HCT116 (cell line): ENCODE measurements around the gene CDKL2. TPM values are rescaled to one million over a fixed set of nuclear protein-coding genes. Genes with fewer than 3 reads are reported as not detected.

Experiments
- ATAC-seq: fragments of 200-7000 bp; cut with Tn5 transposase; 2 replicates; pipeline ENCODE4 v1.9.1; 2020; ENCODE audit warnings: mild to moderate bottlenecking, moderate library complexity
- BruUV-seq: library from RNA; stranded (reverse); fragments of 400-500 nt; replicated peaks from 2 replicates; lab custom pipeline; 2021; lab: Mats Ljungman, UMichigan
- CTCF ChIA-PET: fragments of 300-600 bp; sonication (Branson Sonifier 250); formaldehyde crosslinking; loops from one replicate; lab custom pipeline; 2021; ENCODE audit warnings: antibody characterized with exemption; lab: Charles Lee
- POLR2A ChIA-PET: fragments of 300-600, 350-600 bp; sonication (Branson Sonifier 250); formaldehyde crosslinking; loops from one replicate; lab custom pipeline; 2021; ENCODE audit warnings: antibody characterized with exemption; lab: Charles Lee
- RAD21 ChIA-PET, 2 experiments: fragments of 300-600 bp; sonication (Branson Sonifier 250); formaldehyde crosslinking; loops; one replicate each; lab custom pipeline; 2023; ENCODE audit warnings: low total read pairs in 2 of 2; ENCODE audit not compliant: uncharacterized antibody in 2 of 2, unreplicated experiment in 2 of 2, low non-redundant PET in 1 of 2; lab: Charles Lee
- DNase-seq: peaks from one replicate; pipeline ENCODE4 v3.0.0-alpha.2; 2010; ENCODE audit warnings: low read depth, low spot score
- H2AFZ ChIP-seq: fragments of 200-600 bp; shearing (Covaris generic), sonication (generic); 2 replicates; pipeline ENCODE4 v1.6.1; 2017; ENCODE audit warnings: low read depth, mixed run types, mixed read lengths, antibody characterized with exemption, low read length; ENCODE audit not compliant: poor library complexity, severe bottlenecking
- H3K27ac ChIP-seq: 2 replicates; pipeline ENCODE4 v1.5.1; 2012; ENCODE audit warnings: low read depth, low read length
- H3K27me3 ChIP-seq: fragments of 200-600 bp; sonication (generic); 2 replicates; pipeline ENCODE4 v1.6.1; 2016; ENCODE audit warnings: mixed run types, low read length, mixed read lengths; ENCODE audit not compliant: insufficient read depth
- H3K36me3 ChIP-seq, 2 experiments: fragments of 200-500 bp in 1 of 2; fragments of 200-600 bp in 1 of 2; sonication (Bioruptor generic) in 1 of 2; sonication (generic) in 1 of 2; 2 replicates each; pipeline versions ENCODE4 v1.5.1 to v1.6.1; 2014 to 2016; ENCODE audit warnings: low read length in 2 of 2, inconsistent platforms in 1 of 2, mixed read lengths in 1 of 2, mixed run types in 1 of 2; ENCODE audit not compliant: insufficient read depth in 2 of 2, control insufficient read depth in 1 of 2
- H3K4me1 ChIP-seq, 2 experiments: fragments of 200-600 bp in 1 of 2; sonication (generic) in 1 of 2; 2 replicates each; pipeline versions ENCODE4 v1.5.1 to v1.6.1; 2012 to 2017; ENCODE audit warnings: low read length in 2 of 2, inconsistent platforms in 1 of 2, mild to moderate bottlenecking in 1 of 2, mixed read lengths in 1 of 2, mixed run types in 1 of 2, moderate library complexity in 1 of 2; ENCODE audit not compliant: insufficient read depth in 2 of 2, control insufficient read depth in 1 of 2
- H3K4me2 ChIP-seq: fragments of 200-600 bp; sonication (generic); 2 replicates; pipeline ENCODE4 v1.6.1; 2017; ENCODE audit warnings: mixed run types, low read length, mixed read lengths
- H3K4me3 ChIP-seq, 2 experiments: fragments of 200-600 bp in 1 of 2; sonication (generic) in 1 of 2; replicated peaks in 1 of 2; 2 replicates each; pipeline ENCODE4 v1.5.1; 2011 to 2016; ENCODE audit warnings: low read length in 2 of 2, control low read depth in 1 of 2, low read depth in 1 of 2, mild to moderate bottlenecking in 1 of 2, mixed read lengths in 1 of 2, mixed run types in 1 of 2
- H3K79me2 ChIP-seq: fragments of 200-600 bp; sonication (generic); 2 replicates; pipeline ENCODE4 v1.6.1; 2017; ENCODE audit warnings: mild to moderate bottlenecking, mixed run types, low read length, moderate library complexity, mixed read lengths; ENCODE audit not compliant: insufficient read depth
- H3K9ac ChIP-seq: fragments of 200-600 bp; sonication (generic); 2 replicates; pipeline ENCODE4 v1.6.1; 2016; ENCODE audit warnings: low read length, mixed read lengths
- H3K9me2 ChIP-seq: fragments of 200-600 bp; sonication (generic), shearing (Covaris generic); 2 replicates; pipeline ENCODE4 v1.6.1; 2017; ENCODE audit warnings: mixed run types, mild to moderate bottlenecking, moderate library complexity; ENCODE audit not compliant: insufficient read depth
- H3K9me3 ChIP-seq, 2 experiments: fragments of 200-500 bp in 1 of 2; fragments of 200-600 bp in 1 of 2; sonication (Bioruptor generic) in 1 of 2; sonication (generic) in 1 of 2; 2 replicates each; pipeline ENCODE4 v1.6.1; 2014 to 2017; ENCODE audit warnings: low read length in 2 of 2, mixed read lengths in 2 of 2, inconsistent platforms in 1 of 2, low read depth in 1 of 2, mild to moderate bottlenecking in 1 of 2, mixed run types in 1 of 2, moderate library complexity in 1 of 2; ENCODE audit not compliant: control insufficient read depth in 1 of 2, insufficient read depth in 1 of 2
- H4K20me1 ChIP-seq: fragments of 200-600 bp; sonication (generic), shearing (Covaris generic); 2 replicates; pipeline ENCODE4 v1.6.1; 2017; ENCODE audit warnings: mixed run types, mild to moderate bottlenecking, moderate library complexity; ENCODE audit not compliant: insufficient read depth
- CBX3 ChIP-seq: IDR thresholded peaks from 2 replicates; pipeline ENCODE4 v1.6.1; 2012; ENCODE audit warnings: low read depth
- EGR1 ChIP-seq: IDR thresholded peaks from 2 replicates; pipeline ENCODE4 v1.6.1; 2012; ENCODE audit warnings: low read depth
- EZH2 ChIP-seq: fragments of 200-600 bp; sonication (generic); IDR thresholded peaks from 2 replicates; pipeline ENCODE4 v1.6.1; 2017; ENCODE audit warnings: antibody characterized with exemption, mixed run types
- EZH2phosphoT487 ChIP-seq: fragments of 200-600 bp; IDR thresholded peaks from 2 replicates; pipeline ENCODE4 v1.6.1; 2018; ENCODE audit warnings: antibody characterized with exemption, borderline replicate concordance
- FOSL1 ChIP-seq: IDR thresholded peaks from 2 replicates; pipeline ENCODE4 v1.6.1; 2012; ENCODE audit warnings: low read depth
- JUND ChIP-seq: IDR thresholded peaks from 2 replicates; pipeline ENCODE4 v1.6.1; 2012
- POLR2A ChIP-seq: IDR thresholded peaks from 2 replicates; pipeline ENCODE4 v1.7.0; 2011; ENCODE audit warnings: borderline replicate concordance; ENCODE audit not compliant: insufficient read depth, insufficient read length; ENCODE audit errors: extremely low read depth
- POLR2AphosphoS5 ChIP-seq: IDR thresholded peaks from 2 replicates; pipeline ENCODE4 v1.6.1; 2011; ENCODE audit warnings: mild to moderate bottlenecking, low read depth, low read length, moderate library complexity
- RAD21 ChIP-seq: IDR thresholded peaks from 2 replicates; pipeline ENCODE4 v1.6.1; 2012; ENCODE audit warnings: low read depth, mild to moderate bottlenecking
- SP1 ChIP-seq: IDR thresholded peaks from 2 replicates; pipeline ENCODE4 v1.6.1; 2012; ENCODE audit warnings: low read depth
- SRF ChIP-seq: IDR thresholded peaks from 2 replicates; pipeline ENCODE4 v1.6.1; 2012; ENCODE audit warnings: low read depth
- TCF7L2 ChIP-seq: IDR thresholded peaks from 2 replicates; pipeline ENCODE4 v1.7.0; 2011; ENCODE audit warnings: borderline replicate concordance, inconsistent platforms; ENCODE audit not compliant: insufficient read depth, insufficient read length; ENCODE audit errors: extremely low read depth
- YY1 ChIP-seq: IDR thresholded peaks from 2 replicates; pipeline ENCODE4 v1.6.1; 2011; ENCODE audit warnings: low read length, low read depth, moderate library complexity, mild to moderate bottlenecking; ENCODE audit not compliant: insufficient replicate concordance; ENCODE audit errors: extremely low read depth
- ZFX ChIP-seq: fragments of 450-650 bp; IDR thresholded peaks from 2 replicates; pipeline ENCODE4 v1.6.1; 2017
- intact Hi-C: fragments of 100-400 bp; cut with micrococcal nuclease; formaldehyde crosslinking; loops from 2 replicates; pipeline ENCODE4 v1.10.0; 2022
- total RNA-seq: library from RNA; stranded (reverse); gene quantifications from one replicate; pipeline ENCODE4 v1.2.1, GENCODE V29; 2021; ENCODE audit not compliant: unreplicated experiment
- TF ChIP-seq, protein P1 (sequence below): IDR thresholded peaks from 2 replicates; pipeline ENCODE4 v1.6.1; 2012

Gene CDKL2
- total RNA-seq, 1 experiment from 2014 or later: 1.2 TPM

DNA sequence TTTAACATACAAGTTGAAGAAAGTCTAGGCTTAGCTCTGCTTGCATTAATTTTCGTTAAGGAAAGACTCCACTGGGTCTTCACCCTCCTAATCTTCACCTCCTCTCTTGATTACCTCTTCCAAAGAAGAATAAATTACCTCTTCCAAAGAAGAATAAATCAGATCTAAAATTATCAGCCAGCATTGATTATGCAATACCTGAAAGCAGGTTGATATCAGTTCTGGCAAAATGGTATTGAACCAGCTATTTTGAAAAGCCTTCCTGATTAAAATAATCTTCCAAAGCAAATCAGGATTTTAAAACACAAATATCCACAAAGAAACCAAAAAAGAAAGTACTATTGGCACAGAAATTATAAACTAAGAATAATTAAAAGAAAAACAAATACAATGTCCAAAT is 36.9 kb downstream of the CDKL2 start:
- ChIA-PET POLR2A (no interaction called here), RAD21 (no interaction called here), CTCF (no interaction called here)
- Histone ChIP-seq H3K27me3 (no peaks in the 10 kb centered on the region), H4K20me1 (no peaks in the 10 kb centered on the region), H3K79me2 (no peaks in the 10 kb centered on the region), H3K4me2 (no peak overlapping the region), H3K4me3 (no peak overlapping the region), H3K36me3 (no peaks in the 10 kb centered on the region), H3K9me2 (no peaks in the 10 kb centered on the region; the same call in 1 of the 2 replicates), H3K9me3 (no peaks in the 10 kb centered on the region), H3K9ac (no peak overlapping the region), H2AFZ (no peak overlapping the region), H3K27ac (no peak overlapping the region), H3K4me1 (no peaks in the 10 kb centered on the region)
- intact Hi-C loops: no loop called here
- no peak for DNase-seq
- TF ChIP-seq RAD21 (no peak), CBX3 (no peak)
- no TSS peak for BruUV-seq
- no peak for ATAC-seq

DNA sequence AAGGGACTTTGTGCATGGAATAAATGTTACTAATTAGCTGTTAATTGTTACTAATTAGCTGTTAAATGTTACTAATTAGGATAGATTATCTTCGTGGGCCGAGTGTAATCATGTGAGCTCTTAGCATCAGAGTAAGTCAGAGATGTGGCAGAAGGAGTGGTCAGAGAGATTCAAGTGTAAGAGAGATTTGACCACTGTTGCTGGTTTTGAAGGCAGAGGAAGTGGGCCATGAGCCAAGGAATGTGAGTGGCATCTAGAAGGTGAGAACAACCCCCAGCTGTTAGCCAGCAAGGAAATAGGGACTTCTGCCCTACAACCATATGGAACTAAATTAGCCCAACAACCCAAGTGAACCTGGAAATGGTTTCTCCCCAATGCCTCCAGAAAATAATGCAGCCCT is 46.3 kb downstream of the CDKL2 start:
- no peak for ATAC-seq
- CTCF ChIA-PET: no interaction called here
- no peak for TF ChIP-seq SP1

DNA sequence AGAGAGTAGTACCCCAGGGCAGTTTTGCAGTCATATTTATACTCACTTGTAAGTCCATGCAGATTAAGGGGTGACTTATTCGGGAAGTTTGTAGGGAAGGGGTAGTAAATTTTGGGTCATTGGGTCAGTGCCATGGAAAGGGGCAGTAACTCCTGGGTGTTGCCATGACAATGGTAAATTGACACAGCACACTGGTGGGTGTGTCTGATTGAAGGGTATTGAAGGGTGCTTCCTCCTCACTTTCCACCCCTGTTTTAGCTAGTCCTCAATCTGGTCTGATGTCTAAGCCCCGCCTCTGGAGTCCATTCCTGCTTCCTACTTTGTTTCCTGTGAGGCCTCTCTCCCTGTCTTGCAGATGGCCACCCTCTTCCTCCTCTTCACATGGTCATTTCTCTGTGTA is 62.6 kb downstream of the CDKL2 start:
- Histone ChIP-seq H3K4me3 (no peak overlapping the region), H3K27ac (no peak overlapping the region), H2AFZ (no peak overlapping the region), H3K4me1 (no peaks in the 10 kb centered on the region), H3K27me3 (no peaks in the 10 kb centered on the region), H3K9me3 (no peaks in the 10 kb centered on the region), H4K20me1 (no peaks in the 10 kb centered on the region), H3K4me2 (no peak overlapping the region), H3K79me2 (no peaks in the 10 kb centered on the region), H3K9me2 (no peaks in the 10 kb centered on the region), H3K36me3 (no peaks in the 10 kb centered on the region), H3K9ac (no peak overlapping the region)
- intact Hi-C loops: no loop called here
- ChIA-PET CTCF (no interaction called here), RAD21 (no interaction called here), POLR2A (no interaction called here)
- no TSS peak for BruUV-seq
- DNase-seq (no peak), ATAC-seq (no peak)
- TF ChIP-seq TCF7L2 (no peak), RAD21 (no peak), FOSL1 (no peak), POLR2AphosphoS5 (no peak), YY1 (no peak), POLR2A (no peak), SRF (no peak), EZH2 (no peak), ZFX (no peak), JUND (no peak), EZH2phosphoT487 (no peak), EGR1 (no peak)
- TF ChIP-seq, protein P1, sequence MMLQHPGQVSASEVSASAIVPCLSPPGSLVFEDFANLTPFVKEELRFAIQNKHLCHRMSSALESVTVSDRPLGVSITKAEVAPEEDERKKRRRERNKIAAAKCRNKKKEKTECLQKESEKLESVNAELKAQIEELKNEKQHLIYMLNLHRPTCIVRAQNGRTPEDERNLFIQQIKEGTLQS: no peak

More for the DNA sequence above, 46.3 kb downstream of the CDKL2 start:
- H2AFZ ChIP-seq: no peak overlapping the region
- POLR2A ChIA-PET: no interaction called here
- H3K36me3 ChIP-seq: no peaks in the 10 kb centered on the region
- BruUV-seq: no TSS peak
- H3K27me3 ChIP-seq: no peaks in the 10 kb centered on the region
- H3K4me3 ChIP-seq: no peak overlapping the region
- RAD21 ChIA-PET: no interaction called here
- intact Hi-C loops: no loop called here
- DNase-seq: no peak
- no peaks in the 10 kb centered on the region for H4K20me1 ChIP-seq
- H3K79me2 ChIP-seq: no peaks in the 10 kb centered on the region
- H3K9me2 ChIP-seq: no peaks in the 10 kb centered on the region
- no peak overlapping the region for H3K27ac ChIP-seq
- no peaks in the 10 kb centered on the region for H3K4me1 ChIP-seq
- no peak overlapping the region for H3K4me2 ChIP-seq
- no peaks in the 10 kb centered on the region for H3K9me3 ChIP-seq
- H3K9ac ChIP-seq: no peak overlapping the region
